SK-N-SH (cell line): ENCODE measurements around the gene AKAP14.

ENCODE experiments used
- RFX5 ChIP-seq: IDR thresholded peaks from 2 replicates; pipeline ENCODE4 v1.6.1; 2012; ENCODE audit warnings: mild to moderate bottlenecking, improper control_type of control experiment, low read length
- TF ChIP-seq, protein P1 (sequence below): fragments of 200-600 bp; sonication (generic); IDR thresholded peaks from 2 replicates; pipeline ENCODE4 v1.6.1; 2017; ENCODE audit warnings: antibody characterized with exemption, mild to moderate bottlenecking, moderate library complexity

DNA sequence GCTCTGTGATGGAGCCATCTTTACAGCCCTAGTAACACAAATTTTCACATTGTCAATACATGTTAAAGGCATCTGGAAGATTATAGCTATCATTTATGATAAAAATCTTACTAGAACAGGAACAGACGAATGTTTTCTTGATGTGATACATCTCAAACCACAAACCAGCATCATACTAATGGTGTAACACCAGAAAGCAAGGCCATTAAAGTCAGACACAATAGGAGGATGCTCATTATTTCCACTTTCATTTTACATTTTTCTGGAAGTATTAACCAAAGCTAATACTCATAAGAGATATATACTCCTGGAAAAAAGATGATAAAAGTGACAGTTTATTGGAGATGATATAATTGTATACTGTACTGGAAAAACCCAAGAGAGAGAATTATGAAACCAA is 5.3 kb downstream of the AKAP14 start:
- TF ChIP-seq, protein P1, sequence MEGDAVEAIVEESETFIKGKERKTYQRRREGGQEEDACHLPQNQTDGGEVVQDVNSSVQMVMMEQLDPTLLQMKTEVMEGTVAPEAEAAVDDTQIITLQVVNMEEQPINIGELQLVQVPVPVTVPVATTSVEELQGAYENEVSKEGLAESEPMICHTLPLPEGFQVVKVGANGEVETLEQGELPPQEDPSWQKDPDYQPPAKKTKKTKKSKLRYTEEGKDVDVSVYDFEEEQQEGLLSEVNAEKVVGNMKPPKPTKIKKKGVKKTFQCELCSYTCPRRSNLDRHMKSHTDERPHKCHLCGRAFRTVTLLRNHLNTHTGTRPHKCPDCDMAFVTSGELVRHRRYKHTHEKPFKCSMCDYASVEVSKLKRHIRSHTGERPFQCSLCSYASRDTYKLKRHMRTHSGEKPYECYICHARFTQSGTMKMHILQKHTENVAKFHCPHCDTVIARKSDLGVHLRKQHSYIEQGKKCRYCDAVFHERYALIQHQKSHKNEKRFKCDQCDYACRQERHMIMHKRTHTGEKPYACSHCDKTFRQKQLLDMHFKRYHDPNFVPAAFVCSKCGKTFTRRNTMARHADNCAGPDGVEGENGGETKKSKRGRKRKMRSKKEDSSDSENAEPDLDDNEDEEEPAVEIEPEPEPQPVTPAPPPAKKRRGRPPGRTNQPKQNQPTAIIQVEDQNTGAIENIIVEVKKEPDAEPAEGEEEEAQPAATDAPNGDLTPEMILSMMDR = no peak
- no peak for TF ChIP-seq RFX5
